NCI-H1417 (cell line): ENCODE results near the gene SPINK6.

ENCODE experiments used
- DNase-seq, 3 experiments: peaks; one replicate each; lab custom pipeline; 2025; lab: John Stamatoyannopoulos, UW

SPINK6 gene, protein sequence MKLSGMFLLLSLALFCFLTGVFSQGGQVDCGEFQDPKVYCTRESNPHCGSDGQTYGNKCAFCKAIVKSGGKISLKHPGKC

DNA sequence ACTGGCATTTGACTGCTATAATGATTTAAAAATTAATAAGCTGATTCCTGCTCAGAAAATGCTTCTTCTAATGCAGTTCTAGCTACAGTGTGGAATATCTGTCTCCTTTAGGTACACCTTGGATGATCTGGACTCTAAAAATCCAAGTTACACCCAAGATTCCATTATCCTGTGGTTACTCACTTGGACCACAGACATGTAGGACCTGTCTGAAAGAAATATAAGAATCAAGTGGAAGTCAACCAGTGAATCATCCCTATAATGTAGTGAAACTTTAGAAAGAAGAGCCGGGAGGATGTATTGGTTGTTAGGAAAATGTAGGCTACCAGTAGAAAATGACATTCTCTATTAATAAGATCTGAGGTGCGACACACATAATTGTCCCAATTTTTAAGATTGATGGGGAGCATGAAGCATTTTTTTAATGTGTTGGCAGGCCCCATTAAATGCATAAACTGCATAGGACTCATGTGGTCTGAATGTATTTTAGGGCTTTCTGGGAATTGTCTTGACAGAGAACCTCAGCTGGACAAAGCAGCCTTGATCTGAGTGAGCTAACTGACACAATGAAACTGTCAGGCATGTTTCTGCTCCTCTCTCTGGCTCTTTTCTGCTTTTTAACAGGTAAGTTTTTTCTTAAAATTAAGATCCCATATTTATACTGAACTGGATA, at the start of gene SPINK6:
Gene SPINK6 (plus strand): TSS at position 512 of the 673 bp plus-strand sequence. CDS start 55 bp downstream, at position 567.
- no peak for DNase-seq

DNA sequence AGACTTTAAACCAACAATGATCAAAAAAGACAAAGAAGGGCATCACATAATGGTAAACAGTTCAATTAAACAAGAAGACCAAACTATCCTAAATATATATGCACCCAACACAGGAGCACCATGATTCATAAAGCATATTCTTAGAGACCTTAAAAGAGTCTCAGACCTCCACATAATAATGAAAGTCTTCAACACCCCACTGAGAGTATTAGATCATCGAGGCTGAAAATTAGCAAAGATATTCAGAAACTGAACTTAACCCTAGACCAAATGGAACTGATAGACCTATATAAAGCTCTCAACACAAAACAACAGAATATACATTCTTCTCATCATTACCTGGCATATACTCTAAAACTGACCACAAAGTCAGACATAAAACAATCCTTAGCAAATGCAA, 46.2 kb upstream of the SPINK6 start:
- DNase-seq = no peak

DNA sequence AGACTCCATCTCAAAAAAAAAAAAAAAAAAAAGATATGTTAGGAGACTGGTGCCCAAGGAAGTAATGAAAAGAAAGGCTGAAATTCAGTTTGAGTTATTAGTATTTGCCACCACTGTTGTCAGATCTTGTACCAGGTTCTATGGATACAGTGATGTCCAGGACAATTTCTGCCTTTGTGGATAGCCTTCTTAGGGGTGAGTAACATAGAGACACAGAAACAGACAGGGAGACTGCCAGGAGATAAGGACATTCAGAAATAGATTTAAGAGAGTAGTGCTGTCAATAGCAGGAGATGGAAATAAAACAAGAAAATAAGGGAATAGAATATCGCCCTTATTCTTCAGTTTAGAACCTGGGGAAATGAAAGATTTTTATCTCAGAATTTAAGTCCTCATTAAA, 40.8 kb upstream of the SPINK6 start:
- no peak for DNase-seq

DNA sequence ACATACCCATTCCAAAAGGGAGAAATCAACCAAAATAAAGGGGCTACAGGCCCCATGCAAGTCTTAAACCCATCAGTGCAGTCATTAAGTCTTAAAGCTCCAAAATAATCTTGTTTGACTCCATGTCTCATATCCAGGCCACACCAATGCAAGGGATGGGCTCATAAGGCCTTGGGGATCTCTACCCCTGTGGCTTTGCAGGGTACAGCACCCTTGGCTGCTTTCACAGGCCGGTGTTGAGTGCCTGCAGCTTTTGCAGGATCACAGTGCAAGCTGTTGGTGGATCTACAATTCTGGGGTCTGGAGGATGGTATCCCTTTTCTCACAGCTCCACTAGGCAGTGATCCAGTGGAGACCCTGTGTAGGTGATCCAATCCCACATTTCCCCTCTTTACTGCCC, 39.5 kb upstream of the SPINK6 start:
- DNase-seq = no peak

DNA sequence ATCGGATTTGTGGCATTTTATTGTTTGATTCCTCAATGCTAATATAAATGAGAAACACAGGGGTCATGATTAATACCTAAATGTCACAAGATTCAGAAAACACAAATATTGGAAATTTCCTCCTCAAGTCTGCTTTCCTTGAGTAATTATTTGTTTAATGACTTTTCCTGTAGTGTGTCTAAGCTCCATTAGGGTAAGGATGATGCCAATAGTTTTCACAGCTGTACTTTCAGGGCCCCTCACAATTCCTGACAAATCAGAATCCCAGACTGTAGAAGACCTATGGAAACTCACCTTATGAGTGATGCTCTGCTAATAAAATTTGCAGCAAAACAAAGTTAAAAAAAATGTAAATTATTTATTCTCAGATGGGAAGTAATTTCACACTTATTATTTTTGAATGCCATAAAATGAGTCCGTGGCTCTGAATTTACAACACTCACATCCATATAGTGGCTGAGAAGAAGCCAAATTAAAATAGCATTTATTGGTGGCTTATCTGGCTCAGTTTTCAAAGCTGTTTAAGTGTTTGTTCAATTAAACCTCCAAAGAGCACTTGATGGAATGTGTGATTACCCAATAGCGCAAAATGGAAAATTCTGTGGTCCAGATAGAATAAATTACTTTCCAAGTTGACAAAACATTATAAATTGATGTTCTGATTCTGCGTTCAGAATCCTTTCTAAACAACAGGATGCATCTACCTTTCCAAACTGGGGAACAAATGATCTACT, 36.1 kb upstream of the SPINK6 start:
- no peak for DNase-seq

DNA sequence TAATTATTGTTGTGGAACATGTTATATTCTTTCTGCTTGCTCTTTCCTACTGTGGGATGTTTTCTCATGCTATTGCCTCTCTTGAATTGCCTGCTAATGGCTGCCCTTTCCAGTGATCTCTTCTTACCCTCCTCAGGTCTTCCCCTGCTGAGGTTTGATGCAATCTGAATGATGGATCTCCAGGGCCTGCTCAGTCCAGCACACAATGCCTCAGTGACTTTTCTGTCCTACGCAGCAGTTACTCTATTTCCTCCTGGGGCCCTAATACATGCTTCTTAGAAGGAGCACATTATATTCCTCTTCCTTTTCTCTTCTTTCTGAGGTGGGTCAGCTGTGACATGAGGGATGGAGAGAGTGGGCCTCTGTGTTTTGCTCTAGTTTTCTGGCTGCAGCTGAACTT, 34.6 kb upstream of the SPINK6 start, which contains the start of gene SPINK14:
Gene SPINK14 (plus strand): TSS at position 301 of the 400 bp plus-strand sequence. CDS start 1,187 bp downstream, outside the sequence.
- DNase-seq = no peak

DNA sequence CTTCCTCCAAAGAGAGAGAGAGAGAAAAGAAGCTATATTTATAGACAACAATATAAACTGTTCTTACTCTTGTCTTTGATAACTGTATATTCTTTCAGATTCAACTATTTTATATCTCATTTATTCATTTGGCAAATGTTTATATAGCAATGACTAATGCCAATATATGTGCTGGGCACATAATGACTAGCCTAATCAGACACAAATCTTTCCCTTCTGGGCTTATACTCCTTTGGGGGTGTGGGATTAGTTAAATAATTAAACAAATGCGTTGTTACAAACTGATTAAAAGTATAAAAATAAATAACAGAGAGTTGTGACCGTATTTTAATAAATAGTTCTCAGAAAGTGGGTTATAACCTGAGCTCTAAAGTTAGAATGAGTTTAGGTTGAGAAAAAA, 30.5 kb upstream of the SPINK6 start:
- DNase-seq = no peak

DNA sequence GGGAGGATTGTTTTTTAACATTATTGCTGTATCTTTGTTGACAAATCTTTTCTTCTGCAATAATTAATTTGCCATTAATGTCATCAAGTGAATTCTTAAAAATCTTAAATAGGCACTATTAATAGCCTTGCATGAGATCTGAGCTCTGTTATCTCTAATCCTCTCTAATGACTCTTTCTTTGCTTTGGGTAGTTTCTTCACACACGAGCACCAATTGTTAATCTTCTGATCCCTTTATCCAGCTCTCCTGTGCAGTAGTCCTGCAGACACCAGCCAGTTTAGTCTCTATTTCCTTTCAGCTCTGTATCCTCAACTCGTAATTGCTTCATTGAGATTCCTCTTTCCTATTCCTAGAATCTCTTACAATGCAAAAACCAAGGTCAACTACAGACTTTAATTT, 26.4 kb upstream of the SPINK6 start:
- DNase-seq = no peak

DNA sequence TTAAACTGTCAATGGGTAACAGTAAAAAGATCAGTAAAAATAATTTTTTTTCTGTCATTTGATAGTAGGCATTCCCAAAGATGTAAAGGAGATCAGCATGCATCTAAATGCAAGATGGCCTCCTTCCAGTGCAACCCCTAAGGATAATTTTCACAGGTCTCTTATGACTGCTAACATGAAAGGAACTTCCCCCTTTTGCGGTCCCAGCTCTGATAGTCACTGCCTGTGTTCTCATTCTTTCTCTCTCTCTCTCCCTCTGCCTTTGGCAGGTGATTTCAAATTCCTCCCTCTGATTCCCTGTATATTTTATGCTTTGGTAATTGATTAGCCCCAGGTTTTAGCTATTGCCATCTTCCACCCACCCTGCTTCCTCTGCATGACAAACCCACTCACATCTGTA, 25.6 kb upstream of the SPINK6 start:
- DNase-seq = no peak

DNA sequence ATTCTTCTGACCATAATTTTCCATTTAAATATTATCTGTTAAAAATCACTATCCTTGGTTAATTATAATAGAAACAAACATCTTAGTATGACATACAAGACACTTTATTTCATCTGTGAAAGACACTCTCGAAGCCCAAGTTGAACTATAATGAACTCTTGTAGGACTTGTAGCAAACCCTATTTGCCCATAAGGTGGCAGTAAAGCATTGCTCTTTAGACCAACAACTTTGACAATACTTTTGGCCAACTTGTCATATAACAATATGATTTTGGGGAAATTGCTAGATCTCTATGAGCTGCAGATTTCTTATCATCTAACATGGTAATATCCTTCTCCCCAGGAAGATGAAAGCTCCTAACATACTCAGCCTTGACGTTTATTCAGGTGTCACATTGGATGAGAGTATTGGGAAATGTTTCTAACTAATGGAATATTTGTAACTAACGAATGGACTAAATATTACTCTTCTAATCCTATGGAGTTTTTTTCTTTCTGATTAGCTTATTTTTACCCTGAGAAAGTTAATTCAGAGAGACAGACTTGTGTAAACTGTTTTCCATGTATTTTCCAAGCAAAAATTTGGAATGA, 23.5 kb upstream of the SPINK6 start:
- peak; percentile 29 to 76 (median 36) for DNase-seq

DNA sequence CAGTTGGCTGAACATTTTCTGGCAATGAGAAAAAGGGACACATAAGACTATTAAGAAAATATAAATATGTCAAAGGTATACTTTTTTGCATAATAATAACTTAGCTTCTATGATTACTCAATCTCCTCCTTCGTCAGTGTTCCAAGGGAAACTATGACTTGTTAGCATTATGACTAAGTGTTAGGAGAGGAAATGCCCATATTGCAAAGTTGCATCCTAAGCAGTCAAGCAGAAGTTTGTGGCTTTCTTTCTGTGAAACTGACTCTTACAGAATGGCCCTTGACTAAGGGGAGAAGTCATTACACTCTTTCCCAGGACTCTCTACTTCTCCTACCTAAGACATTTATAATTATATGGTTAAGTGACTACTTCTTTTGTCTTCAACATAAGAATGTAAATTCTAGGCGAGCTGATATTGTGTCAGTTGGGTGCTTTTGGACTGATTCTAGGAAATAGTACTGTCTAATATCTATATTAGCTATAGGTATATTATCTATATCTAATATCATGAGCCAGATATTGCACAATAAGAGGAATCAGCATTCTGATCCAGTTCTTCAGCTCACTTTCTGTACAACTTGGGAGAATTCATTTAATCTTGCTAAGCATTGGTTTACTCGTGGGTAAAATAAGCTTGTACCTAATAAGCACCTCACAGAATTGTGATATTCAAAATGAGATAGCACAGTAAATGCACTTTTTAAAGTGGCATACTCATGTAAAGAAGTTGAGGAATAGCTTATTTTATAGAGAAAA, 16.4 kb upstream of the SPINK6 start:
- no peak for DNase-seq

DNA sequence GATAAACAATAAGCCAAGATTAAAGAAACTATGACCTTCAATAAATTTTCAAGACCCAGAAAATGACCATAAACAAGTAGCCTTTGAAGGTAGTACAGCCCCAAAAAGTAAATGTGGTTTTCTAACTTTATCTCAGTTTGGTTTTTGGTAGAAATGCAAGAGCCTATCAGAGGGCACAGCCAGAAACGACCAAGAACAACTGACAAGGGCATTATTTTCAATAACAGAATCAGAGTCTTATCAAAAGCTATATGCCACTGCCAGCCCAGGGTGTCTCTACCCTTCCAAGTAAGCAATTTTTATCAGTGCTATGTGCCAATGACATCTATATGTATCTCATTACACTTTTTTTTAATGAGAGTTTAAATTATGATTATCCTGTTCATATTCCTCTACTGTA, 11.8 kb upstream of the SPINK6 start:
- no peak for DNase-seq

DNA sequence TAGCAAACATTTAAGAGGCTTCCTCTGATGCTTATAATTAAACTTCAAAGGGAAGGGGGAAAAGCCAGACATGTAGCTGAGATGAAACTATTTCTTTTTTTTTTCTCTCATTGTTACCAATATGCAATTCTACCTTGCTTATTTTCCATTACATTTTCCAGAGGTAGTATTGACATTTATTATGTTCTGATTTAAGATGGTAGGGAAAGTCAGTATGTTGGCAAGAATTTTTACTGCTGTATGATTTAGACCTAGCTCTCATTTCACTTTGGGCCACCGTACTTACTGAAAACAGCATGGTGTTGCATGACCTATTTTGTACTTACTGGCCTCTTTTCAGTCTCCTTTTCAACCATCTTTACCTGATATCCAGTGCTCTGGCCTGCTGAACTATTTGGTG, 9.6 kb upstream of the SPINK6 start:
- DNase-seq = no peak

DNA sequence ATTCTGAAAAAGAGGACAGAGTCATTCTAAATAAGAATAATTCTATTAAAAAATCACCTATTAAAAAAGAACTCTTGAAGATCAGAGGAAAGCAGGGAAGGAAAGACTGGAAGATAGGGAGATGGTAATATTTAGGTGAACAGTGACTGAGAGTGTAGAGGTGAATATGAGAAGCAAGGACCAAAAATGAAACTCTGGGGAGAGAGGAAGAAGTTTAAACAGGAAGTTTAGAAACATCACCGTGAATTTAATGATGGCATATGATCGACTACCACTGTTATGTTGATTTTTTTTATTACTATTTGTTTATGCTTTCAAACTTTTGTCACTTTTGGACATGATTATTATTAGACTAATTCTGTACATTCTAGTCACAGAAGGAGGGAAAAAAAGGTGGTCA, 1.7 kb upstream of the SPINK6 start:
- no peak for DNase-seq

DNA sequence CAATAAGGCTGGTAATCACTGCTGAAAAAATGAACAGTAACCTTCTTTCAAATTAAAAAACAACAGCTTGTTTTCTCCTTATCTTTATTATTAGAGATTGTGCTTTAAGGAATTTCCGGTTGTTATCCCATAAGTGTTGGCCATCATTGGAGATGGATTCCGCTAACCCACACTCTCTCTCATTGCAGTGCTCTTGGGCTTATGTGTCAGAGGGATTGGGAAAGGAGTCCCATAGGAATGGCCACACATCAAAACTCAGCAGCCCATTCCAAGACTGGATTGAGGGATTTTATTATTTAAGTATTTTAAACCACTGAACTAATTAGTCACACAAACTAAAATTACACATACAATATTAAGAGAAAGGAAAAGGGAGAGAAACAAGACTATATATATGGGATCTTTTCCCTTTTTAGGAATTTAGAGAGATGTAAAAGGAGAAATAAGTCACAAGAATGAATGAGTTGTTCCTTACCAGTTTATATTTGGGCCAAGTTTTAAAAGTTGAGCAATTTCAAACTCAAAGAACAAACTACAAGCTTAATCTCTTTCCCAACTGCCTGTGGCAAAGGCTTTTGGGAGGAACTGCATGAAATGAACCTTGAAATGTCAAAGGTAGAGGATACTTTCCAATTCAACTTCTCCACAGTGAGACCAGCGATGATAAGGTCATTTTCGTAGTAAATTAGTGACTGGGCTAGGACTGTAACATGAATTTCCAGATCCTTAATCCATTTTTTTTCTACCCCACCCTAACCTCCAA, 2.4 kb downstream of the SPINK6 start:
- no peak for DNase-seq

DNA sequence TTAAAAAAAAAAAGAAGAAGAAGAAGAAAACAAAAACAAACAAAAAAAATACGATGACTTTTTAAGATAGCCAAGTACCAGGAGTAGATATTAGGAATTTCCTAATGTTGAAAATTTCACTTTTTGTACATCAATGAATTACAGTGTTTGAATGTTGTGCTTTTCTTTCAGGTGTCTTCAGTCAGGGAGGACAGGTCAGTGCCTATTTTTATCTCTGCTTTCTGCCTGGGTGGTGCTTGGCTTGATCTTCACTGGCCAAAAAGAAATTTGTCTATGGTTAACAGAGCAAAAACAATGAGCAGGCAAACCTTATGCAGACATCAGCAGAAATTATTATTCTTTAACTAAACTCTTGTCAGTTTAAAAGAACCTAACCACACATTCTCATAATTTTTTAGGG, 3.0 kb downstream of the SPINK6 start:
- no peak for DNase-seq

DNA sequence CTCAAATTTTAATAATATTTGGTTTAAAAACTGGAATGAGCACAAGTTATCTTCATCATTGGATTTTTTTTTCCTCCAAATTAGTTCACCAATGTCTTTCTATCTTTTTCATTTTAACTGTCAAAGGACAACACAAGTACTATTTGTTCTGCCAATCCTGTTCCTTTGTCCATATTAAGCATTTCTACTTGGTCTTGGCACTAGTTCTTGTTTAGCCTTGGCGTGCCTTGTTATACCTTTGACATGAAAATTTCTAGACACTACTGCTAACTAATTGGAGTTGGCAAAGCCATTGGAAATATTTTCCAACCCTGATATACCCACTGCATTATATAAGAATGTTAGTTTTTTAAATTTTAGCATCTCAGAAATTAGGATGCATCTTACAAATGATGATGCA, 3.8 kb downstream of the SPINK6 start:
- DNase-seq = no peak

DNA sequence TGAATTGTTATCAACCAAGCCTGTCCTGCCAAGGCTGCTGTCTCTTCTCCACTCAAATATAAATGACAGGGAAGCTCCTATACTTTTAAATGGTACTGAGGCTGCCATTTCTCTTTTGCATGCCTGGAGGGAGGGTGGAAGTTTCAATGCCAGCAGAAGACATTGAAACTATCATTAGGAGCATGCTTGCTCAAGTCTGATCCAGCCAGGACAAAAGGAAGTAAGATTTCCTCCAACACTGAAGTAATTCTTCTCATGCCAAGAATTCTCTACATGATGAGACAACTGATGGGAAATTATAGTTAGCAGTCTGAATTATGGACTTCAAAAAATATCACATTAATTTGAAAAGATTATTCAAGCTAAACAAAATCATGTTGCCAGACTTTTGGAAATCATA, 5.4 kb downstream of the SPINK6 start:
- no peak for DNase-seq

DNA sequence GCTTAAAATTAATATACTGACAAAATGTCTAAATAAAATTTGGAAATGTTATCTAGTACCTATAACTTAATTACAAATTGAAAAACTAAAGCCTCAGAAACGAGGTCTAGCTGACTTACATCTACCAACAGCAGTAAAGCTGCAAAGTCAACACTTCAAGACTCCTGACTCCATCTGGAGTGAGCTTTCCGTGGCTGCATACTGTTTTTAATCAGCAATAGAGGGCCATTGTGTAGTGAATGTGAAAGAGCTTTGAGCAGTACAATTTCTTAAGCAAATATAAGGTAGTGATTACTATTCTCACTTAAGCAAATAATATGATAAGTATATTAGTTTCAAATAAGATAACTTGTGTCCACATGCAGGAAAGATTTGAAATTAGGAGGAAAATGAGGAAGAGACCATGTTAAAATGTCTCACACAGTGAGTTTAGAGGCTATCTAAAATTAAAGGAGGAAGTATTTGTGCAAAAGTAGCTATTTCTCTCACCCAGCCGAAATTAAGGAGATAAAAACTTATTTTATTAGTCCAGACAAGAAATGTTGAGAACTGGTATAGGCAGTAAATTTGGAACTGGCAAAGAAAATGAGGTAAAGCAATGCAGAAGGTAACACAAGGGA, 6.4 kb downstream of the SPINK6 start:
- peak in 1 of 3 experiments; percentile 44 for DNase-seq

DNA sequence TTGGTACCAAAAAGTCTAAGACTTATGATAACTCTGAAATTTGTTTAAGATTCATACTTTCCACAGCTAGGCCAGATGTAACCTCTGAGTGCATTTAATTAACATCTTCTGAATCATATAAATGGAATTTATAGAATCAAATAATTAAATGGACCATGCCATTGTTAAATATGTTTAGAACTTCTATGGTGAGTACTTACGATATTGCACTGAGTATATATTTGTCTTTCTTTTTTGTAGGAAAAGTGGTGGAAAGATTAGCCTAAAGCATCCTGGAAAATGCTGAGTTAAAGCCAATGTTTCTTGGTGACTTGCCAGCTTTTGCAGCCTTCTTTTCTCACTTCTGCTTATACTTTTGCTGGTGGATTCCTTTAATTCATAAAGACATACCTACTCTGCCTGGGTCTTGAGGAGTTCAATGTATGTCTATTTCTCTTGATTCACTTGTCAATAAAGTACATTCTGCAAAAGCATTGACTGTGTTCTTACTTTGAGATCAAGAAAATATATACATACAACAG, 11.9 kb downstream of the SPINK6 start:
- no peak for DNase-seq

DNA sequence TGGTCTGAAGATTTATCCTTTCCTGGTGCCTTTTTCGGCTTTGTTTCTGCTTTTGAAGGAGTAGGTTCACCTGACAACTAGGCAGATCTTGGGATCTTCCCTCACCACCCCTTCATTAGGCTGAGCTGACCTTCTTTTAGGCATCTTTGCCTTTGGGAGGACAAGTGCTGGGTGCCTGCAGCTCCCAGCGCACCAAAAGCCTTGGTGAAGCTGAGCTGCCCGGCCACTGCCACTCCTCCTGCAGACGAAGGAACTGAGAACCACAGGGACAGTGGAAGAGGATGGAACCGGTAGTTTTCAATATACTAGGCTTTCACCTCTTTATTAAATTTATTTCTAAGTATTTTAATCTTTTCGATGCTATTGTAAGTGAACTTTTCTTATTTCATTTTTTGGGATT, 18.7 kb downstream of the SPINK6 start:
- DNase-seq = no peak
